NCI-H2171 treated with DMSO at 0.1 percent for 48 hours (cell line): ENCODE measurements around the gene LCNL1.
A peak's percentile ranks its signal among the peaks of the same experiment; 100 is the strongest.

Experiments used
- DNase-seq: peaks from one replicate; lab custom pipeline; 2025; lab: John Stamatoyannopoulos, UW

Gene LCNL1

DNA sequence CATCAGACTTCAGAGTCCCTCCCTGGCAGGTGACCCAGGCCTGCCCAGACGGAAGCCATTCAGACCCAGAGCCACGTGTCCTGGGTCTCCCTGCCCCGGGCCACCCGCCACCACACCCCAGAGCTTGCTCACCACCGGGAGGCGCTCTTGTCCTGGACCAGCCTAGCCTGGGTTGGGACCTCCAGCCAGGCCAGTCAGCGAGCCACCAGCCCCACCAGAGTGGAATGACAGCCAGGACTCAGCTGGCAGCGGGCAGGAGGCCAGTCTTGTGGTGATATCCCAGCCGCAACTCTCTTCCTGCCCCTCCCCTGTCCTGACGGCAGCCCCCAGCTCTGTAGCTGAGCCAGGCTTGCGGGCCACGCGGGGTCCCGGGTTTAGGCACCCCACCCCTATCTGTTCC is 7.1 kb upstream of the LCNL1 start:
- no peak for DNase-seq

DNA sequence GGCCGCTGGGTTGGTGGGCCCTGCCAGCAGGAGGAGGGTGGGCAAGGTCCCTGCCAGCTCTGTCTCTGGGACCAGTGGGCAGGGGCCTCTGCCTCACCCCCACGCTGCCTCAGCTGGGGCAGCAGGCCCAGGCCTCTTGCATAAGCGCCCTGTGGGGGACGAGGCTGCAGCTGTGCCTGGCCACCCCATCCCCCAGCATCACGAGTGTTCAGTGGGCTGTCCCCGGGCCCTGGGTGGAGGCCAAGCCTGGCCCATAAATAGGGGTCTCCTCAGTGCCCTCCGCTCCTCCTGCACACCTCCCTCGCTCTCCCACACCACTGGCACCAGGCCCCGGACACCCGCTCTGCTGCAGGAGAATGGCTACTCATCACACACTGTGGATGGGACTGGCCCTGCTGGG is 5.6 kb upstream of the LCNL1 start, which contains the start of gene PTGDS:
PTGDS (plus strand) TSS at position 282 of the 400 bp plus-strand sequence; CDS start at position 357, 75 bp downstream.
- no peak for DNase-seq

- no peak for DNase-seq
These were observed 5.1 kb upstream of the LCNL1 start for GRCh38 chr9:136977649-136978072.

DNA sequence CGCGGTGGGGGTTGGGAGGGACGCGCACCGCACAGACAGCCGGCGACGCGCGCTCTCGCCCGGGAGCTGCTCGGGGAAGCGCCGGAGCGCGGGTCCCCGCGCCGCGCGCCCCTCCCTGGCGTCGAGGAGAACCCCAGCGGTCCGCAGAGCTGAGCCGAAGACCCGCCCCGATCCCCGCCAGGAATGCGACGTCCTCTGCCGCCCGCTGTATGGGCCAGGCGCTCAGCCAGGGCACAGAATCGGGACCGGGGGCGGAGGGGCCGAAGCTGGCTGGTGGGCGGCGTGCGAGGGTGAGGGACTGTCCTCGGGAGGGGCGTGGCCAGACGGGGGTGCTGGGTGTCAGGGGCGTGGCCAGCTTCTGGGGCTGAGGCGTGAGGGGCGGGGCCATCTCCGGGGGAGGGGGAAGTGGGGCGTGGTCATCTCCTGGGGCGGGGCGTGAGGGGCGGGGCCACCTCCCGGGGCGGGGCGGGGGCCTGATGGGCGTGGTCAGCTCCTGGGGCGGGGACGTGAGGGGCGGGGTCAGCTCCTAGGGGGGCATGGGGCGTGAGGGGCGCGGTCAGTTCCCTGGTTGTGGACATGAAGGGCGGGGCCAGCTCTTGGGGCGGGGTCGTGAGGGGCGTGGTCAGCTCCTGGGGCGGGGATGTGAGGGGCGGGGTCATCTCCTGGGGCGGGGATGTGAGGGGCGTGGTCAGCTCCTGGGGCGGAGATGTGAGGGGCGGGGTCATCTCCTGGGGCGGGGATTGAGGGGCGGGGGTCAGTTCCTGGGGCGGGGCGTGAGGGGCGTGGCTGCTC is 4.5 kb upstream of the LCNL1 start:
- peak; percentile 50 for DNase-seq

DNA sequence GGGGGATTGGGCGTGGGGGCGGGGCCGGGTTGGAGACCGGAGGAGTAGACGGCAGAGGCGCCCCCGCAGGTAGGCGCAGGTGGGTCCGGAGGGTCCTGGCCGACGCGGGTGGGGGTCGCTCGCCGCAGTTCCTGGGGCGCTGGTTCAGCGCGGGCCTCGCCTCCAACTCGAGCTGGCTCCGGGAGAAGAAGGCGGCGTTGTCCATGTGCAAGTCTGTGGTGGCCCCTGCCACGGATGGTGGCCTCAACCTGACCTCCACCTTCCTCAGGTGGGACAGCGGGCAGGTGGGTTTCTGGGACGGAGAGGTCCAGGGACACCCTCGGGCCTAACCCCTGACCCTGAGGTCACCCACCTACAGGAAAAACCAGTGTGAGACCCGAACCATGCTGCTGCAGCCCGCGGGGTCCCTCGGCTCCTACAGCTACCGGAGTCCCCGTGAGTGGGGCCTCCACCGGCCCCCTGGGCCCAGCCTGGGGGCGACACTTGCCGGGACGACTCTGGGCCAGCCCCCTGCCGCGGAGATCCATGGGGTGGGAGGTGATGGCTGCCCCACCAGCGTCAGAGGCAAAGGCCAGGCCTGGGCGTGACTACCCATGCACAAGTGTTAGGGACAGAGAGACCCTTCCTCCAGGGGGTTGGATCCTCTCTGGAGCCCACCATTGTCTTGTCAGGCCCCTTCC is 3.8 kb upstream of the LCNL1 start:
- DNase-seq, result no peak

DNA sequence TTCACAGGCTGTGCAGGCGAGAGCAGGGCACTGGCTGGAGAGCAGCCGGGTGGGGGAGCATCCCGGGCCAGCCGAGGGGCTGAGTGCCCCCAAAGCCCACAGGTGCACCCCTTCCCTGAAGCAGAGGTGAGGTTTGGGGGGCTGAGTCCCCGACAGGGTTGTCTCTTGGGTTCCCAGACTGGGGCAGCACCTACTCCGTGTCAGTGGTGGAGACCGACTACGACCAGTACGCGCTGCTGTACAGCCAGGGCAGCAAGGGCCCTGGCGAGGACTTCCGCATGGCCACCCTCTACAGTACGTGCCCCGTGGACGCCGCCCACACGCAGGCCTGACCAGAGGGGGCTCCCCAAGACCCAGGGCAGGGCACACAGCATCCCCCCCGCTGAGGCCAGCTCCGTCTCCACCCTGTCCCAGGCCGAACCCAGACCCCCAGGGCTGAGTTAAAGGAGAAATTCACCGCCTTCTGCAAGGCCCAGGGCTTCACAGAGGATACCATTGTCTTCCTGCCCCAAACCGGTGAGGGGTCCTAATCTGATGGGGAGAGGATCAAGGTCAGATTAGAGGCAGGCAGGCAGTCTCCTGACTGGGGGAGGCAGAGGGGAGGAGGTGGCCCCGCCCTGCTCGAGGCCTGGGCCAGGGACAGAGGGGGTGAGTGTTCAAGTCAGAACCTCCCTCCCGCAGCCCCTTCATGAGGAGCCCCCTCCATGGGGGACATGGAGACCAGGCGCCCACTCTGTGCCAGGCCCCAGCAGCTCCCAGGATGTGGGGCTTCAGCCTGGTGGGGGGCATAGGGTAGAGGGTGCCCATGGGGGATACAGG is 2.8 kb upstream of the LCNL1 start:
- DNase-seq, result no peak

DNA sequence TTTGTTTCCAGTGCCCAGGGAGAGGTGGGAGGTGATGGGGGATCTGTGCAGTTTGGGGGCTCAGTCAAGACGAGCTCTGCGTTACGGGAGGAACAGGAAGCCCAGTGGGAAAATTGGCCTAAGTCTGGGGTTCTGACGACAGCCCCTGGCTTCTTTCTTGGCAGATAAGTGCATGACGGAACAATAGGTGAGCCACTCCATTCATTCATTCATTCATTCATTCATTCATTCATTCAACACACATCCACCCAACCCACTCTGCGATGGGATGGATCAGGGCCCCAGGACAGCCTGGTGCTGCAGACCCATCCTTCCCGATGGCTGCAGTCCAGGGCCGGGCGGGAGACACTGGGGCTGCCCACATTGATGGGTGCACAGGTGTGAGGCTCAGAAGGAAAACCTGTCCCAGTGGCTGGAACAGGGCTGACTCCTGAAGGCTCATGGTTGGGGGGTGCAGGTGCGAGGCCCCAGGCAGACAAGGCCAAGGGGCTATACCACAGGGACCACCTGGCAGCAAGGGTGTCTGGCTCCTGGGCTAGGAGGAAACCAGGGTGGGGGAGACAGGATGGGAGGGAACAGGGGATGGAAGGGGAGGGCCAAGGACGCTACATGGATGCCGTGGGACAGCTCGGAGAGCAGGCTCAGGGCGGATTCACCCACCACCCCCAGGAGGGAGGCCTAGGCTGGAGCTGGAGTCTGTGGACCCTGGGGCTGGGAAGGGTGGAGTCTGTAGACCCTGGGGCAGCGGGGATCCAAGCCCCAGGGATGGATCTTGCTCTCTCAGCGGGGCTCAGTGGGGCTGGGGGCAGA is 1.9 kb upstream of the LCNL1 start:
- DNase-seq, result no peak

DNA sequence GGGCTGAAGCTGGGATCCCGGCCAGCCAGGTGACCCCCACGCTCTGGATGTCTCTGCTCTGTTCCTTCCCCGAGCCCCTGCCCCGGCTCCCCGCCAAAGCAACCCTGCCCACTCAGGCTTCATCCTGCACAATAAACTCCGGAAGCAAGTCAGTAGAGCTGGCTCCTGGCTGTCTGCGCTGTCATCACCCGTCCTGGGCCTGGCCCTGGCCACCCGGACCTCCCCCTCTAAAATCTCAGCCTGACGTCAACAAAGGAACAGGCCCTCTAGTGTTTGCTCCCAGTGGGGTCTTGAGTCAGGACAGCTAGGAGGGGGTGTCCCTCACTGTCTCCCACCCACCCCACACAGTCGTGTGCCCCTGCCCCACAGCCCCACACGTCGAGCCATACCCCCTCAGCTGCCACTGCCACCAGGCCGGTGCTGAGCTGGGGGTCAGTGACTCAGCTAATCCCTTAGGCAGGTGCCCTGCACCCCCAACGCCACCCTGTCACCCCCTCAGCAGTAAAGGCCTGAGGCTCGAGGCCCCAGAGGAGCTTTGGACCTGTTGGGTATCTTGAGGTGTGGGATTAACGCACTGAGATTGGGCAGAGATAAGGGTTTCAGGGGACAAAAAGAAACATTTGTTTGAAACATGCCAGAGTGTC is 1.1 kb upstream of the LCNL1 start:
- no peak for DNase-seq

DNA sequence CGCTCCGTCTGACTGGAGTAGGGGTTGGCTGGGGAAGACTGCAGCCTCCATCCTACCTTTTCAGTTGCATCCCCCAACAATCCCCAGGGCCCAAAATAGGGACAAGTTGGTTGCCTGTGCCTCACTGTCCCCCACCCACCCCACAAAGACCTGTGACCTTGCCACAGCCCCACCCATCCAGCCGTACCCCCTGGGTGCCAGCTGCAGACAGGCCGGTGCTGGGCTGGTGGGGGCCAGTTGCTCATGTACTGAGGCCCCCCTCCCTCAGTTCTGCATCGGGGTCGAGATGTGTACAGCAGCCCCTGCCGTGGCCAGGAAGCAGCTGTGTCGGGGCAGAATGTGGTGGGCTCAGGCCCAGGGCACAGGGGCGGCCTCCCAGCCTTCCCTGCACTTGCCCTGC is 374 bp downstream of the LCNL1 start:
- DNase-seq, result no peak

DNA sequence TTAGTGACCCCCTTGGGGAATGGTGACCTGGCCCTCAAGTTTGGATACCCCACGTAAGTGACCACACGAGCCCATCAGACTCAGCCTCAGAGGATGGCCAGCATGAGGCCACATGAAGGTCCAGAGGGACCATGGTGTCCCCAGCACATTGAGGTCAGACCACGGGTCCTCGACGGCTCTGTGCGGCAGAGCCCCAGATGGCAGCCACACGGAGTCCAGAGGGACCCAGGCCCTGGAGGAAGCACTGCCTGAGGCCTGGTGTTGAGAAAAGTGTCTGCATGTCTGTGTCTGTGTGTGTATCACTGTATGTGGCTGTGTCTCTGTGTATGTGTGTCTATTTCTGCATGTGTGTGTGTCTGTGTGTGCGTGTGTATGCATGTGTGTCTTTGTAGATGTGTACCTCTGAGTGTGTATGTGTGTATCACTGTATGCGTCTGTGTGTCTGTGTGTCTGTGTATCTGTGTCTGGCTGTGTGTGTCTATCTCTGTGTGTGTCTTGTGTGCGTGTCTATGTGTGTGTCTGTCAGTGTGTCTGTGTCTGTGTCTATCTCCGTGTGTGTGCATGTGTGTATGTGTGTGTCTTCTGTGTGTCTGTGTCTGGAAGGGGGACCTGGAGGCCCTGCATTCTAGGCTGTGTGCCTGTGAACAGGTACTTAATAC is 992 bp downstream of the LCNL1 start:
- no peak for DNase-seq

- DNase-seq, result no peak
These were observed 1.8 kb downstream of the LCNL1 start for GRCh38 chr9:136984464-136985026.

DNA sequence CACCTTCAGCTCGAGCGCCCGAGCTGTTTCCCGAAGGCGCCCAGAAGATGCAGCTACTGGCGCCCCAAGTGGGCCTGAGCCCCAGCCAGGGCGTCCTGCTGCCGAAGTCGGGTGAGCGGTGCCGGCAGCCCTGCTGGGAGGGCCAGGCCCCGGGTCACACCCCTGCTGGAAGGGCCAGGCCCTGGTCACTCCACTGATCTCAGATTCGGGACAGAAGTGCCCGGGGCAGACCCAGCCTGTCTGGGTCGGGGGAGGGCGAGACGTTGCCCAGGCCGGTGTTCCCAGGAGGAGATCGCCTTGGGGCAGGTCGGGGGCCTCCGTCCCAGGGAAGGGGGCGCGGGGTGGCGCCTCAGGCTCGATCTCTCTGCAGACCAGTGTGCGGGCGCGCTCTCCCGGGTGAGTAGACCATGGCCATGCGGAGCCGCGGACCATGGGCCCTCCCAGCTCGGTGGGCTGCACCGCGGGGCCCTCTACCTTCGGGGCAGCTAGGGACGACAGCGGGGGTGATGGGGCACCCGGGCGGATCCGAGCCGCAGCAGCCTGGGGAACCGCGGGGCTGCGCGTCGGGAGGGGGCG is 2.3 kb downstream of the LCNL1 start:
- no peak for DNase-seq

DNA sequence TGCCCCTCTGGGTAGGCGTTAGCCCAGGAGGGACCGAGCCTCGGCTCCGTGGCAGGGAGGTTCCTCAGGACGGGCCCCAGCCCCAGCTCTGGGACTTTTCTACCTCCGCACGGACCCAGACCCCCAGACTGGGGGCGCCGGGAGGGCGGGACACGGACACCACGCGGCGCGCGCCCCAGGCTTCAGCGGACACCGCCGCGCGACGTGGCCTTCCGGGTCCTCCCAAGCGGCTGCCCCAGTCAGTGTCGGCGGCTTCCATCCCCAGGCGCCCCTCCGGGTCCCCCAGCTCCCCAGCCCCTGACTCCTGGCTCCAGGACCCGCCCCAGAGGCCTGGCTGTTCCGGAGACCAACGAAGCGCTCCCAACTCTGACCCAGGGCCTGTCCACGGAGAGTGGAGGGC is 3.1 kb downstream of the LCNL1 start:
- no peak for DNase-seq

DNA sequence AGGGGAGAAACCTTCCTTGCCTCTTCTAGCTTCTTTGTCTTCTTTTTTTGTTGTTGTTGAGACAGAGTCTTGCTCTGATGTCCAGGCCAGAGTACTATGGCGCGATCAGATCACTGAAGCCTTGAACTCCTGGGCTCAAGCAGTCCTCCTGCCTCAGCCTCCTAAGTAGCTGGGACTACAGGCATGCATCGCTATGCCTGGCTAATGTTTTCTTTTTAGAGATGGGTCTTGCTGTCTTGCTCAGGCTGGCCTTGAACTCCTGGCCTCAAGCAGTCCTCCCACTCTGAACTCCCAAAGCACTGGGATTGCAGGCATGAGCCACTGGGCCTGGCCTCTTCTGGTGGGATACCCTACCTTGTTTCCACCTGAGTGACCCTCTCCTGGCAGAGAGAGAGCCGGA is 6.1 kb downstream of the LCNL1 start:
- no peak for DNase-seq

DNA sequence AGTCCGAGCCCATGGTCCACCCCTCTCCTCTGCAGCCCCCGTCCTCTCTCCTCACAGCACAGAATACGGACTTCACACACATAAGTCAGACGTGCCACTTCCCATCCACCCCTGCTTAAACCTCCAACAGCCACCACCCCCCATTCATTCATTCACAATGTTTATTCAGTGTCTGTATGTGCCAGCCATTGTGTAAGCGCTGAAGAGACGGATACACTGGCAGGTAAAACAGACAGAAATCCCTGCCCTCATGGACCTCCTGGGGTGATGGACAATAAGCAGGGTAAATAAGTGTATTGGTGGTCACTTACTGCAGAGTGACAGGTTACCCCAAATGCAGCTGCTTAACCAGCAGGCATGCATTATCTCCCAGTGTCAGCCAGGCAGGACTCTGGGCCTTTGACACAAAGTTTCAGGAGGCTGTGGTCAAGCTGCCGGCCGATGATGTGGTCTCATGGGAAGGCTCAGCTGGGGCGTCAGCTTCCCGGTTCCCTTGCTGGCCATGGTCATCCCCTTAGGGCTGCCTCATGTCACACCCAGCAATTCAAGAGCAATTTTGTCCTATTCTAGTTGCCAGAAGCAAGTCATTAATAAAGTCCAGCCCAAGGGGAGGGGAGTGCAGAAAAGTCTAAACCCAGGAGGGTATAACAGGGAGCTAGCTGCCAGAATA is 7.6 kb downstream of the LCNL1 start:
- DNase-seq, result no peak

DNA sequence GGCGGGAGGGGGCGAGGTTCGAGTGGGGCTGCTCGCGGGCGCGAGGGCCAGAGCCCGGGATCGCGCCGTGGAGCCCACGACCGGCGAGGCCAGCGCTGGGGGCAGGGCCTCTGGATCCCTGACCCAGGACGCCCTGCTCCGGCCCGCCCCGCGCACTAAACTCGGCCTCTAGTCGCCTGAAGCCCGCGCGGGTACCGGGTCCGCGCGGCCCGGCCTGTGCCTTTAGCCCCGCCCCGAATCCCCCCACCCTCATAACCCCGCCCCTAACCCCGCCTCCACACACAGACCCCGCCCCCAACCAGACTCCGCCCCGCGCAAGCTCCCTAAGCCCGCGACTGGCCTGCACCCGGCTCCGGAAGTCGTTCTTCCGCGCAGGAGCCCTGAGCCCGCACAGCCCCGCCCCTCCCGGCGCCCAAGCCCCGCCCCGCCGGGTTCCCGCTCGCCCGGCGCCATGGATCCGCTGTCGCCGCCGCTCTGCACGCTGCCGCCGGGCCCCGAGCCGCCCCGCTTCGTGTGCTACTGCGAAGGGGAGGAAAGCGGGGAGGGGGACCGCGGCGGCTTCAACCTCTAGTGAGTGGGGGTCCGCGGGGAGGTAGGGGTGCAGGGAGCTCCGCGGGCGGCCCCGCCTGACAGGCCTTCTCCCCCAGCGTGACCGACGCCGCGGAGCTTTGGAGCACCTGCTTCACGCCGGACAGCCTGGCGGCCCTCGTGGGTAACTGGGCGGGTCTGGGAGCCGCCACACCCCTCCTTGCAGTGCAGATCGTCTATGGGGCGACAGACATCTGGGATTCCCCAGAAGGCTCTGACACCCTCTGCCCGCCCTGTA is 9.4 kb downstream of the LCNL1 start, which contains the start of gene PAXX:
PAXX (plus strand) TSS at position 430 of the 826 bp plus-strand sequence; CDS start at position 452, 22 bp downstream.
- peak; percentile 92 for DNase-seq

DNA sequence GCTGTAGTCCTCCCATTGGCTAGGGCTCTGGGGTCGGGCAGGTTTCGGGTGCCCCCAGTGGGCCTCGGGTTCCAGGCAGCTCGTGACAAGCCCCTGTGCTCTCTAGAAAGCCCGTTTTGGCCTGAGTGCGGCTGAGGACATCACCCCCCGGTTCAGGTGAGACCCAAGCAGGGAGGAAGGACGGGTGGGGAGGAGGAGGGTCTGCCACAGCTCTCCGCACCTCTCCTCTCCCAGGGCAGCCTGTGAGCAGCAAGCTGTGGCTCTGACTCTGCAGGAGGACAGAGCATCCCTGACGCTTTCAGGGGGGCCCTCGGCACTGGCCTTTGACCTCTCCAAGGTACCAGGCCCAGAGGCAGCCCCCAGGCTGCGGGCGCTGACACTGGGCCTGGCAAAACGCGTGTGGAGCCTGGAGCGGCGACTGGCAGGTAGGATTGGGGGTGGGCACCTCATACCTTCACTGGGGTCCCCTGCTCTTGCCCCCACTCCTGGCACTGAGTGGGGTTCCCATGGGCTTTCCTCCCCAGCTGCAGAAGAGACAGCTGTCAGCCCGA is 10.1 kb downstream of the LCNL1 start:
- no peak for DNase-seq
